Aorta (tissue), 4 donors: ENCODE measurements around the gene OR7C2. TPM values are rescaled to one million over a fixed set of nuclear protein-coding genes. Genes with fewer than 3 reads are reported as not detected.

Experiments
- polyA plus RNA-seq, 2 donors: library from polyadenylated mRNA; stranded (reverse); fragments of 200-250 nt; gene quantifications; one replicate each; pipeline ENCODE4 v1.2.3, GENCODE V29; 2013
- total RNA-seq, 2 donors: library from RNA; stranded (reverse); fragmentation: NEBNext Ultra II Directional; extraction: Animal tissue kit (Norgen Biotek cat#: 25700); gene quantifications; one replicate each; pipeline ENCODE4 v1.2.1, GENCODE V29; 2021
- donor health status: healthy with polysubstance abuse.
- donor health status: Bipolar disorder and iron deficiency.
- donor health status: DM: no; HTN: no; CAD: no.
- donor health status: DM: yes; HTN: yes; CAD: no.

Gene OR7C2
- total and polyA plus RNA-seq, 4 donors: not detected

Other genes starting within 250 kb of the OR7C2 start
- gene ADGRE2, start 162.9 kb upstream of the OR7C2 start, total RNA-seq: 1 to 10 TPM; 8.1 to 8.3 TPM
- gene ADGRE2, start 162.9 kb upstream of the OR7C2 start, polyA plus RNA-seq: 1 to 10 TPM in 1 of 2 donors, under 1 TPM in 1; 0.23 to 1.1 TPM
- gene OR7A5, start 106.3 kb upstream of the OR7C2 start, total RNA-seq: not detected
- not detected for gene OR7A5, start 106.3 kb upstream of the OR7C2 start, polyA plus RNA-seq
- gene OR7C1, start 106.3 kb upstream of the OR7C2 start, total RNA-seq: not detected
- gene OR7C1, start 106.3 kb upstream of the OR7C2 start, polyA plus RNA-seq: under 1 TPM in 1 of 2 donors, not detected in 1; 0.13 TPM
- gene OR7A10, start 92.6 kb upstream of the OR7C2 start, total RNA-seq: not detected
- not detected for gene OR7A10, start 92.6 kb upstream of the OR7C2 start, polyA plus RNA-seq
- gene OR7A17, start 55.4 kb upstream of the OR7C2 start, total RNA-seq: not detected
- gene OR7A17, start 55.4 kb upstream of the OR7C2 start, polyA plus RNA-seq: not detected
- gene SLC1A6, start 38.4 kb downstream of the OR7C2 start, total RNA-seq: not detected
- under 1 TPM in 1 of 2 donors, not detected in 1; 0.13 TPM for gene SLC1A6, start 38.4 kb downstream of the OR7C2 start, polyA plus RNA-seq
- not detected for gene CASP14, start 108.0 kb downstream of the OR7C2 start, total RNA-seq
- not detected for gene CASP14, start 108.0 kb downstream of the OR7C2 start, polyA plus RNA-seq
- not detected for gene OR1I1, start 140.7 kb downstream of the OR7C2 start, total RNA-seq
- under 1 TPM in 1 of 2 donors, not detected in 1; 0.13 TPM for gene OR1I1, start 140.7 kb downstream of the OR7C2 start, polyA plus RNA-seq
- gene SYDE1, start 165.9 kb downstream of the OR7C2 start, total RNA-seq: 10 to 100 TPM; 49.9 to 53.5 TPM
- 10 to 100 TPM; 11.4 to 35.8 TPM for gene SYDE1, start 165.9 kb downstream of the OR7C2 start, polyA plus RNA-seq